Endothelial cell of umbilical vein (primary cell): ENCODE results near the gene ZNF600. TPM values are rescaled to one million over a fixed set of nuclear protein-coding genes. Genes with fewer than 3 reads are reported as not detected.
"Not testable (repeated sequence)": the region's sequence is repeated elsewhere in the genome, so short reads cannot be mapped to it uniquely, and the experiment has no call there.

Experiments used
- BruUV-seq: library from RNA; stranded (reverse); fragments of 400-500 nt; replicated peaks from 2 replicates; lab custom pipeline; 2021; lab: Mats Ljungman, UMichigan
- CTCF ChIA-PET: fragments of 300-600, 350-600 bp; sonication (Branson Sonifier 250); formaldehyde crosslinking; loops from one replicate; lab custom pipeline; 2021; ENCODE audit warnings: antibody characterized with exemption, inconsistent platforms; lab: Charles Lee
- POLR2A ChIA-PET: fragments of 300-600, 350-600 bp; sonication (Branson Sonifier 250); formaldehyde crosslinking; loops from one replicate; lab custom pipeline; 2021; ENCODE audit warnings: antibody characterized with exemption, inconsistent platforms; lab: Charles Lee
- DNase-seq: peaks from one replicate; pipeline ENCODE4 v3.0.0-alpha.2; 2011; ENCODE audit warnings: low read depth, low spot score
- FAIRE-seq: peaks from 2 replicates; lab custom pipeline; 2011; peaks lifted over from hg19 to GRCh38; lab: Jason Lieb, UNC
- H2AFZ ChIP-seq: 2 replicates; pipeline ENCODE4 v1.6.0; 2012; ENCODE audit warnings: low read depth, low read length, control low read depth, inconsistent platforms
- H3K27ac ChIP-seq: 2 replicates; pipeline ENCODE4 v1.5.1; 2011; ENCODE audit warnings: low read depth, mild to moderate bottlenecking, control low read depth, low read length, moderate library complexity; ENCODE audit not compliant: insufficient read depth
- H3K27me3 ChIP-seq, 2 experiments: 2 replicates each; pipeline versions ENCODE4 v1.6.0 to v1.6.1; 2011; ENCODE audit warnings: low read length in 2 of 2, mixed read lengths in 1 of 2; ENCODE audit not compliant: control insufficient read depth in 2 of 2, insufficient read depth in 2 of 2
- H3K36me3 ChIP-seq, 2 experiments: 2 replicates in 1 of 2; 3 replicates in 1 of 2; pipeline ENCODE4 v1.5.1; 2011; ENCODE audit warnings: low read length in 2 of 2, mild to moderate bottlenecking in 1 of 2, moderate library complexity in 1 of 2; ENCODE audit not compliant: control insufficient read depth in 2 of 2, insufficient read depth in 2 of 2; ENCODE audit errors: extremely low read depth in 1 of 2
- H3K4me1 ChIP-seq: 3 replicates; pipeline ENCODE4 v1.5.1; 2011; ENCODE audit warnings: mild to moderate bottlenecking, low read length; ENCODE audit not compliant: control insufficient read depth, insufficient read depth; ENCODE audit errors: extremely low read depth
- H3K4me2 ChIP-seq: 2 replicates; pipeline ENCODE4 v1.6.1; 2011; ENCODE audit warnings: low read length, control low read depth, mixed read lengths; ENCODE audit not compliant: insufficient read depth
- H3K4me3 ChIP-seq, 3 experiments: fragments of 200-600 bp in 1 of 3; sonication (generic), shearing (Covaris generic) in 1 of 3; replicated peaks in 1 of 3; 2 replicates each; pipeline ENCODE4 v1.5.1; 2011 to 2016; ENCODE audit warnings: control low read depth in 3 of 3, low read length in 3 of 3, mild to moderate bottlenecking in 2 of 3, inconsistent platforms in 1 of 3, low read depth in 1 of 3, moderate library complexity in 1 of 3; ENCODE audit not compliant: insufficient read depth in 1 of 3
- H3K79me2 ChIP-seq: 2 replicates; pipeline ENCODE4 v1.6.0; 2012; ENCODE audit warnings: low read length, inconsistent platforms; ENCODE audit not compliant: control insufficient read depth, insufficient read depth
- H3K9ac ChIP-seq: replicated peaks from 2 replicates; pipeline ENCODE3; 2011; ENCODE audit warnings: low read length, control low read depth; ENCODE audit not compliant: insufficient read depth; ENCODE audit errors: extremely low read depth
- H3K9me1 ChIP-seq: replicated peaks from 3 replicates; pipeline ENCODE4 v1.6.0; 2011; ENCODE audit warnings: mild to moderate bottlenecking, low read length; ENCODE audit not compliant: control insufficient read depth, insufficient read depth; ENCODE audit errors: extremely low read depth
- H3K9me3 ChIP-seq: replicated peaks from 2 replicates; pipeline ENCODE4 v1.5.1; 2012; ENCODE audit warnings: low read length, inconsistent platforms; ENCODE audit not compliant: control insufficient read depth, insufficient read depth
- H4K20me1 ChIP-seq: replicated peaks from 2 replicates; pipeline ENCODE3; 2011; ENCODE audit warnings: mild to moderate bottlenecking, low read length; ENCODE audit not compliant: control insufficient read depth, insufficient read depth; ENCODE audit errors: extremely low read depth
- FOS ChIP-seq: IDR thresholded peaks from 2 replicates; pipeline ENCODE4 v1.6.1; 2011; ENCODE audit warnings: mild to moderate bottlenecking, low read length, moderate library complexity, borderline replicate concordance; ENCODE audit not compliant: insufficient read depth
- GATA2 ChIP-seq: IDR thresholded peaks from 2 replicates; pipeline ENCODE4 v1.7.0; 2011; ENCODE audit warnings: low read depth, mild to moderate bottlenecking, moderate library complexity, mixed read lengths, low read length; ENCODE audit not compliant: insufficient read length, insufficient read depth
- JUN ChIP-seq: IDR thresholded peaks from 2 replicates; pipeline ENCODE4 v1.6.1; 2011; ENCODE audit warnings: borderline replicate concordance, low read depth; ENCODE audit not compliant: insufficient read length, insufficient read depth
- MYC ChIP-seq: IDR thresholded peaks from one replicate; pipeline ENCODE4 v1.6.1; 2011; ENCODE audit warnings: mild to moderate bottlenecking, low read depth, low read length
- dilution Hi-C: fragments of 300-500 bp; cut with MboI; formaldehyde crosslinking; loops from one replicate; pipeline ENCODE4 v1.15.0; 2019; ENCODE audit warnings: low sequenced_read_pairs; ENCODE audit not compliant: extremely low pct_ligation_motif_present
- intact Hi-C: fragments of 100-400 bp; cut with micrococcal nuclease; formaldehyde crosslinking; loops from one replicate; pipeline ENCODE4 v1.10.0; 2022
- polyA plus RNA-seq, 4 experiments: library from polyadenylated mRNA; depleted of rRNA in 3 of 4; stranded (reverse) in 3 of 4; unstranded in 1 of 4; fragments of >200 nt; gene quantifications; 2 replicates each; pipeline versions ENCODE4 v1.2.1 to v1.2.3, GENCODE V29; 2011 to 2012; ENCODE audit warnings: missing spikeins in 1 of 4
- total RNA-seq: library from RNA; stranded (reverse); gene quantifications from 2 replicates; pipeline ENCODE4 v1.2.3, GENCODE V29; 2021

ZNF600 gene
- total and polyA plus RNA-seq, 2 donors (not counting 3 experiments of a cell fraction or from before 2014, with no cell fraction given) = 5.2 to 5.8 TPM

DNA sequence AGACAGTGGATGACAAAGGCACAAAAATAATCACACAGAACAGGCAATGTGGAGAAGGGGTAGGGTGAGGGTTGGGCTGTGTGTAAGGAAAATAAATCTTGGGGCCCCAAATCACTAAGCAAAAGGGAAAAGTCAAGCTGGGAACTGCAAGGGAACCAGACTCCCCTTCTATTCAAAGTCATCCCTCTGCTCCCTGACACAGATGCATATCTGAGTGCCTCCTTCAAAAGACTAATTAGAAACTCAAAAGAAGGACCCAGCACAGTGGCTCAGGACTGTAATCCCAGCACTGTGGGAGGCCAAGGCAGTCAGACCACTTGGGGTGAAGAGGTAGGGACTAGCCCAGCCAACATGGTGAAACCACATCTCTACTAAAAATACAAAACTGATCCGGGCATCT, 70.1 kb downstream of the ZNF600 start:
- no peaks in the 10 kb centered on the region for H3K79me2 ChIP-seq
- H3K4me2 ChIP-seq = no peak overlapping the region
- POLR2A ChIA-PET = interaction anchor here (0.6 kb wide), 1 partner anchor 633 kb away, joined by 3 read pairs; no protein-coding TSS in a partner anchor
- intact Hi-C loops = no loop called here
- FAIRE-seq (no peak), DNase-seq (no peak)
- no peaks in the 10 kb centered on the region for H3K27me3 ChIP-seq
- no peaks in the 10 kb centered on the region for H3K9me1 ChIP-seq
- TF ChIP-seq MYC (no peak), FOS (no peak)
- H3K27ac ChIP-seq = no peak overlapping the region
- H4K20me1 ChIP-seq = no peaks in the 10 kb centered on the region
- H3K9me3 ChIP-seq = no peaks in the 10 kb centered on the region
- no TSS peak for BruUV-seq
- no peak overlapping the region for H3K4me3 ChIP-seq
- no peak overlapping the region for H2AFZ ChIP-seq
- no peak overlapping the region for H3K9ac ChIP-seq
- peaks cover 10% of the 10 kb centered on the region for H3K4me1 ChIP-seq
- peaks cover 0 to 4% of the 10 kb centered on the region in 2 experiments for H3K36me3 ChIP-seq
- CTCF ChIA-PET = no interaction called here
- dilution Hi-C loops = no loop called here

- TF ChIP-seq JUN (peak; percentile 53), FOS (peak; percentile 69), GATA2 (peak; percentile 95)
- H3K9me3 ChIP-seq, H3K9ac ChIP-seq, H3K79me2 ChIP-seq, CTCF ChIA-PET, H2AFZ ChIP-seq, POLR2A ChIA-PET, H3K9me1 ChIP-seq, dilution Hi-C loops, H3K36me3 ChIP-seq, H3K4me2 ChIP-seq, H4K20me1 ChIP-seq, H3K27me3 ChIP-seq, intact Hi-C loops, H3K4me3 ChIP-seq, H3K4me1 ChIP-seq, BruUV-seq: not testable (repeated sequence)
- DNase-seq = peak; percentile 61
- FAIRE-seq = peak; percentile 88
- peak overlapping the region; percentile 61 for H3K27ac ChIP-seq
These were observed 70.7 kb downstream of the ZNF600 start for GRCh38 chr19:52715902-52716301.

DNA sequence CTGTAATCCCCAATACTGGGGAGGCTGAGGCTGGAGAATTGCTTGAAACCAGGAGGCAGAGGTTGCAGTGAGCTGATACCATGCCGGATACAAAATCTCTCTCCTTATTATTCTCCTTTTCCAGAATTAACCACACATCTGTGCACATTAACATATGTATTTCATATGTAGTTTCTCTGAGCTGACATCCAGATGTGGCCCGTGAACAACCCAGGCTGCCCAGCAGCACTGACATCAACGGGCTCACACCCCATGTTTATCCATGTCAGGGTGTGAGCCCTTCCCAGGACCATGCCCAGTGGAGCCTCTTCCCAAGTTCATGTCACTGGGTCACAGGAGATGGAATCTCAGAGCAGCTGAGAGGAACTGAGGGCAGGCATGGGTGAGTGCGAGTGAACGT, 71.3 kb downstream of the ZNF600 start:
- intact Hi-C loops, H3K4me2 ChIP-seq, FAIRE-seq, dilution Hi-C loops, POLR2A ChIA-PET, BruUV-seq, H3K9ac ChIP-seq, H3K4me1 ChIP-seq, DNase-seq, H3K9me1 ChIP-seq, H3K4me3 ChIP-seq, H4K20me1 ChIP-seq, H3K9me3 ChIP-seq, H3K27me3 ChIP-seq, H2AFZ ChIP-seq, CTCF ChIA-PET, H3K79me2 ChIP-seq, H3K36me3 ChIP-seq: not testable (repeated sequence)
- peak overlapping the region; percentile 61 for H3K27ac ChIP-seq
